Measurements from ENCODE around the gene ATG9B.

ATG9B gene

GRCh38 chr7:151017953-151018420, 6.3 kb downstream of the ATG9B start (continued):
- TF ChIP-seq INSM2 (tag by site-specific recombination; IDR thresholded peaks at IDR 0.05): no peak
- TF ChIP-seq BCL11A (tag by site-specific recombination; IDR thresholded peaks at IDR 0.05; ENCODE audit: low read depth): no peak
- TF ChIP-seq ZNF37A (tag by site-specific recombination; IDR thresholded peaks at IDR 0.05): no peak
- TF ChIP-seq ZNF600 (tag by site-specific recombination; IDR thresholded peaks at IDR 0.05): peak; percentile 65
- no peak for TF ChIP-seq ZNF580 (tag by site-specific recombination; IDR thresholded peaks at IDR 0.05)
- peak; percentile 64; the same call in 1 of the 2 replicates for TF ChIP-seq KLF17 (tag by site-specific recombination; IDR thresholded peaks at IDR 0.05)
- no peak for TF ChIP-seq ZNF157 (tag by site-specific recombination; IDR thresholded peaks at IDR 0.05)
- peak; percentile 69 for TF ChIP-seq PATZ1 (tag by site-specific recombination; IDR thresholded peaks at IDR 0.05)
- no peak for TF ChIP-seq YY1 (tag by site-specific recombination; IDR thresholded peaks at IDR 0.05)
- TF ChIP-seq PRDM6 (tag by site-specific recombination; IDR thresholded peaks at IDR 0.05): no peak
- no peak for TF ChIP-seq ZNF175 (tag by site-specific recombination; IDR thresholded peaks at IDR 0.05)
- peak; percentile 59 for TF ChIP-seq KLF9 (tag by site-specific recombination; IDR thresholded peaks at IDR 0.05; ENCODE audit: low read depth)
- TF ChIP-seq BCL6B (tag by site-specific recombination; IDR thresholded peaks at IDR 0.05): no peak
- TF ChIP-seq ZBTB49 (tag by site-specific recombination; IDR thresholded peaks at IDR 0.05; ENCODE audit: low read depth): no peak
- no peak; the same call in 1 of the 2 replicates for TF ChIP-seq ZNF16 (tag by site-specific recombination; IDR thresholded peaks at IDR 0.05; ENCODE audit: low read depth)
- no peak for TF ChIP-seq ZNF433 (tag by site-specific recombination; IDR thresholded peaks at IDR 0.05; ENCODE audit: low read depth)
- no peak for TF ChIP-seq ZNF398 (tag by site-specific recombination; IDR thresholded peaks at IDR 0.05)
- no peak for TF ChIP-seq ZNF707 (tag by site-specific recombination; IDR thresholded peaks at IDR 0.05)
- TF ChIP-seq ZNF184 (tag by site-specific recombination; IDR thresholded peaks at IDR 0.05): no peak
- TF ChIP-seq ZBTB20 (tag by site-specific recombination; IDR thresholded peaks at IDR 0.05): no peak
- TF ChIP-seq ZNF560 (tag by site-specific recombination; IDR thresholded peaks at IDR 0.05; ENCODE audit: borderline replicate concordance): no peak
- TF ChIP-seq ZXDB (tag by site-specific recombination; IDR thresholded peaks at IDR 0.05): no peak
- no peak for TF ChIP-seq TCF7L2 (IDR thresholded peaks at IDR 0.05; ENCODE audit: borderline replicate concordance, low read depth, low read length)
- no peak for TF ChIP-seq SCRT2 (tag by site-specific recombination; IDR thresholded peaks at IDR 0.05)
- no peak for TF ChIP-seq IKZF3 (tag by site-specific recombination; IDR thresholded peaks at IDR 0.05)
- TF ChIP-seq ZSCAN5A (tag by site-specific recombination; IDR thresholded peaks at IDR 0.05): no peak
- no peak for TF ChIP-seq ZNF341 (tag by site-specific recombination; IDR thresholded peaks at IDR 0.05; ENCODE audit: low read depth)

Data from HEK293 (cell line).